H9 (cell line): ENCODE results near the gene HMCN1. TPM values are rescaled to one million over a fixed set of nuclear protein-coding genes. Genes with fewer than 3 reads are reported as not detected.

Experiments used
- DNase-seq: peaks from one replicate; pipeline ENCODE4 v3.0.0-alpha.2; 2017
- H2AFZ ChIP-seq: one replicate; pipeline ENCODE4 v1.6.1; 2013; ENCODE audit warnings: mild to moderate bottlenecking, low read length, control low read depth, moderate library complexity
- H2AK5ac ChIP-seq: 2 replicates; pipeline ENCODE4 v1.6.1; 2013; ENCODE audit warnings: low read length, control low read depth, mixed read lengths; ENCODE audit not compliant: insufficient read length
- H2BK120ac ChIP-seq: one replicate; pipeline ENCODE4 v1.6.1; 2013; ENCODE audit warnings: low read depth, mild to moderate bottlenecking, low read length, control low read depth, inconsistent platforms; ENCODE audit not compliant: poor library complexity, severe bottlenecking
- H2BK12ac ChIP-seq: 2 replicates; pipeline ENCODE4 v1.6.1; 2013; ENCODE audit warnings: low read length, control low read depth, mixed read lengths, low read depth; ENCODE audit not compliant: insufficient read length
- H2BK15ac ChIP-seq: 2 replicates; pipeline ENCODE4 v1.6.1; 2013; ENCODE audit warnings: low read depth, low read length, control low read depth
- H2BK20ac ChIP-seq: one replicate; pipeline ENCODE4 v1.6.1; 2013; ENCODE audit warnings: low read depth, mild to moderate bottlenecking, low read length, control low read depth, inconsistent platforms; ENCODE audit not compliant: poor library complexity, severe bottlenecking
- H2BK5ac ChIP-seq: 2 replicates; pipeline ENCODE4 v1.6.1; 2013; ENCODE audit warnings: low read length, control low read depth, mixed read lengths; ENCODE audit not compliant: insufficient read length
- H3K14ac ChIP-seq: 2 replicates; pipeline ENCODE4 v1.6.1; 2013; ENCODE audit warnings: low read length, control low read depth; ENCODE audit not compliant: insufficient read depth
- H3K18ac ChIP-seq: 2 replicates; pipeline ENCODE4 v1.6.1; 2013; ENCODE audit warnings: low read depth, mild to moderate bottlenecking, mixed read lengths, low read length, control low read depth; ENCODE audit not compliant: insufficient read length
- H3K23ac ChIP-seq: 2 replicates; pipeline ENCODE4 v1.6.1; 2013; ENCODE audit warnings: low read length, control low read depth, mixed read lengths, low read depth; ENCODE audit not compliant: insufficient read length
- H3K23me2 ChIP-seq: 2 replicates; pipeline ENCODE4 v1.6.1; 2013; ENCODE audit warnings: low read depth, mild to moderate bottlenecking, mixed read lengths, low read length, control low read depth; ENCODE audit not compliant: insufficient read length, poor library complexity, severe bottlenecking
- H3K27ac ChIP-seq: 2 replicates; pipeline ENCODE4 v1.5.1; 2013; ENCODE audit warnings: low read length, control low read depth, mixed read lengths, low read depth; ENCODE audit not compliant: insufficient read length
- H3K27me3 ChIP-seq: 2 replicates; pipeline ENCODE4 v1.6.1; 2013; ENCODE audit warnings: low read length, control low read depth, inconsistent platforms; ENCODE audit not compliant: insufficient read depth
- H3K4ac ChIP-seq: 2 replicates; pipeline ENCODE4 v1.6.1; 2013; ENCODE audit warnings: low read depth, mild to moderate bottlenecking, control low read depth, inconsistent platforms, low read length, moderate library complexity
- H3K4me1 ChIP-seq: 2 replicates; pipeline ENCODE4 v1.6.1; 2013; ENCODE audit warnings: low read length, control low read depth, inconsistent platforms; ENCODE audit not compliant: insufficient read depth
- H3K4me2 ChIP-seq: 2 replicates; pipeline ENCODE4 v1.6.1; 2013; ENCODE audit warnings: low read length, control low read depth, mixed read lengths; ENCODE audit not compliant: insufficient read length, insufficient read depth
- H3K56ac ChIP-seq: 2 replicates; pipeline ENCODE4 v1.6.1; 2013; ENCODE audit warnings: low read depth, mild to moderate bottlenecking, mixed read lengths, low read length, control low read depth; ENCODE audit not compliant: insufficient read length
- H3K79me1 ChIP-seq: 2 replicates; pipeline ENCODE4 v1.6.1; 2013; ENCODE audit warnings: low read depth, mild to moderate bottlenecking, moderate library complexity, low read length, control low read depth, inconsistent platforms; ENCODE audit not compliant: insufficient read depth, poor library complexity, severe bottlenecking
- H3K79me2 ChIP-seq: 2 replicates; pipeline ENCODE4 v1.6.1; 2013; ENCODE audit warnings: low read length, control low read depth, inconsistent platforms; ENCODE audit not compliant: insufficient read depth
- H3K9ac ChIP-seq: 2 replicates; pipeline ENCODE4 v1.6.1; 2013; ENCODE audit warnings: low read length, control low read depth, mixed read lengths; ENCODE audit not compliant: insufficient read length; ENCODE audit errors: extremely low read depth
- H3K9me3 ChIP-seq: one replicate; pipeline ENCODE4 v1.6.1; 2013; ENCODE audit warnings: low read depth, low read length, inconsistent platforms; ENCODE audit not compliant: control insufficient read depth
- H3T11ph ChIP-seq: one replicate; pipeline ENCODE4 v1.6.1; 2013; ENCODE audit warnings: mild to moderate bottlenecking, low read length, control low read depth, inconsistent platforms
- H4K20me1 ChIP-seq: one replicate; pipeline ENCODE4 v1.6.1; 2013; ENCODE audit not compliant: control insufficient read depth, insufficient read length, insufficient read depth
- H4K5ac ChIP-seq: 2 replicates; pipeline ENCODE4 v1.6.1; 2013; ENCODE audit warnings: low read depth, mild to moderate bottlenecking, mixed read lengths, low read length, control low read depth; ENCODE audit not compliant: insufficient read length
- H4K8ac ChIP-seq: replicated peaks from 2 replicates; pipeline ENCODE4 v1.6.1; 2013; ENCODE audit warnings: low read length, control low read depth, mixed read lengths, low read depth; ENCODE audit not compliant: insufficient read length
- H4K91ac ChIP-seq: 2 replicates; pipeline ENCODE4 v1.6.1; 2013; ENCODE audit warnings: low read depth, mild to moderate bottlenecking, moderate library complexity, mixed read lengths, low read length, control low read depth; ENCODE audit not compliant: insufficient read length
- H3K27ac Mint-ChIP-seq, 3 experiments: 2 replicates in 2 of 3; 3 replicates in 1 of 3; pipeline ENCODE4 v1.8.0; 2020 to 2021; ENCODE audit warnings: mixed read lengths in 3 of 3, mild to moderate bottlenecking in 1 of 3, moderate library complexity in 1 of 3
- H3K27me3 Mint-ChIP-seq: 2 replicates; pipeline ENCODE4 v1.8.0; 2021; ENCODE audit warnings: low read depth, mild to moderate bottlenecking, moderate library complexity, mixed read lengths
- H3K36me3 Mint-ChIP-seq, 3 experiments: 2 replicates in 2 of 3; 3 replicates in 1 of 3; pipeline ENCODE4 v1.8.0; 2020 to 2021; ENCODE audit warnings: low read depth in 3 of 3, mixed read lengths in 3 of 3; ENCODE audit not compliant: insufficient read depth in 1 of 3
- H3K4me1 Mint-ChIP-seq, 2 experiments: 2 replicates each; pipeline ENCODE4 v1.8.0; 2020; ENCODE audit warnings: mixed read lengths in 2 of 2
- H3K4me3 Mint-ChIP-seq, 2 experiments: 2 replicates in 1 of 2; 3 replicates in 1 of 2; pipeline ENCODE4 v1.8.0; 2020 to 2021; ENCODE audit warnings: mild to moderate bottlenecking in 2 of 2, mixed read lengths in 2 of 2, moderate library complexity in 1 of 2
- H3K9me3 Mint-ChIP-seq, 2 experiments: 2 replicates in 1 of 2; 3 replicates in 1 of 2; pipeline ENCODE4 v1.8.0; 2020; ENCODE audit warnings: mild to moderate bottlenecking in 2 of 2, mixed read lengths in 2 of 2, moderate library complexity in 1 of 2
- CTCF ChIP-seq: fragments of 200-600 bp; sonication (generic); conservative IDR thresholded peaks from 3 replicates; pipeline ENCODE4 v1.8.0; 2021; ENCODE audit warnings: antibody characterized with exemption, mild to moderate bottlenecking
- WGBS: extraction: QIAGEN DNeasy Blood & Tissue Kit; methylation state at CpG from one replicate; pipeline ENCODE4 v1.1.7; 2013; ENCODE audit warnings: missing lambda C conversion rate, low lambda C conversion rate, mixed read lengths; ENCODE audit not compliant: insufficient read length; ENCODE audit errors: extremely low coverage; 5-methylcytosine and 5-hydroxymethylcytosine counted together
- total RNA-seq: library from RNA; stranded (reverse); gene quantifications from 2 replicates; pipeline ENCODE4 v1.2.1, GENCODE V29; 2021

The HMCN1 gene
- total RNA-seq, 1 experiment from 2014 or later = 3.3 TPM

GRCh38 chr1:186059311-186059710, 325.1 kb downstream of the HMCN1 start:
- Histone ChIP-seq H3T11ph (no peak overlapping the region), H3K23me2 (no peaks in the 10 kb centered on the region), H3K79me2 (no peaks in the 10 kb centered on the region), H4K20me1 (no peaks in the 10 kb centered on the region), H2BK120ac (no peak overlapping the region), H3K18ac (no peak overlapping the region), H3K9me3 (no peaks in the 10 kb centered on the region), H2BK15ac (no peak overlapping the region), H3K27me3 (no peaks in the 10 kb centered on the region), H4K91ac (no peak overlapping the region), H3K14ac (no peak overlapping the region), H3K9ac (no peak overlapping the region), H3K4me1 (no peaks in the 10 kb centered on the region), H3K4ac (no peak overlapping the region), H3K56ac (no peak overlapping the region), H2BK20ac (no peak overlapping the region), H2AK5ac (no peak overlapping the region), H4K5ac (no peak overlapping the region), H2BK5ac (no peak overlapping the region), H2AFZ (no peak overlapping the region), H3K23ac (no peak overlapping the region), H3K4me2 (no peak overlapping the region), H3K27ac (no peak overlapping the region), H2BK12ac (no peak overlapping the region), H4K8ac (no peak overlapping the region), H3K79me1 (no peaks in the 10 kb centered on the region)
- H3K9me3 Mint-ChIP-seq = no peaks in the 10 kb centered on the region
- H3K4me1 Mint-ChIP-seq = no peaks in the 10 kb centered on the region
- DNase-seq = no peak
- no peaks in the 10 kb centered on the region for H3K27me3 Mint-ChIP-seq
- no peak for TF ChIP-seq CTCF
- WGBS = no CpG with 5 or more reads among the region's 1 CpG
- H3K36me3 Mint-ChIP-seq = no peaks in the 10 kb centered on the region
- no peak overlapping the region for H3K27ac Mint-ChIP-seq
- no peak overlapping the region for H3K4me3 Mint-ChIP-seq
